IMR-90 (cell line): Measurements from ENCODE around the gene IL17A. TPM values are rescaled to one million over a fixed set of nuclear protein-coding genes. Genes with fewer than 3 reads are reported as not detected.

Experiments used
- ATAC-seq: fragments of 200-7000 bp; cut with Tn5 transposase; 2 replicates; pipeline ENCODE4 v1.9.1; 2020; ENCODE audit warnings: low read depth, mild to moderate bottlenecking, moderate library complexity
- BruUV-seq: library from RNA; stranded (reverse); fragments of 400-500 nt; replicated peaks from 2 replicates; lab custom pipeline; 2021; lab: Mats Ljungman, UMichigan
- CTCF ChIA-PET: fragments of 300-600 bp; formaldehyde crosslinking; extraction: SDS; loops from one replicate; lab custom pipeline; 2021; ENCODE audit warnings: antibody characterized with exemption; lab: Yijun Ruan, JAX
- POLR2A ChIA-PET: fragments of 300-600 bp; sonication (Branson Sonifier 250); formaldehyde crosslinking; loops from one replicate; lab custom pipeline; 2022; ENCODE audit warnings: antibody characterized with exemption; ENCODE audit not compliant: unreplicated experiment; lab: Charles Lee
- DNase-seq: peaks from one replicate; pipeline ENCODE4 v3.0.0; 2013
- H2AFZ ChIP-seq: replicated peaks from 2 replicates; pipeline ENCODE3; 2013; ENCODE audit warnings: low read length, mild to moderate bottlenecking; ENCODE audit not compliant: poor library complexity
- H2AK5ac ChIP-seq: 2 replicates; pipeline ENCODE4 v1.6.1; 2013; ENCODE audit warnings: low read depth, low read length, inconsistent platforms
- H2AK9ac ChIP-seq: replicated peaks from 2 replicates; pipeline ENCODE3; 2013; ENCODE audit warnings: mild to moderate bottlenecking, low read depth, low read length, moderate library complexity; ENCODE audit not compliant: poor library complexity
- H2BK120ac ChIP-seq: 2 replicates; pipeline ENCODE4 v1.6.1; 2013; ENCODE audit warnings: low read depth, low read length, inconsistent platforms
- H2BK15ac ChIP-seq: 3 replicates; pipeline ENCODE4 v1.6.1; 2013; ENCODE audit warnings: low read depth, low read length, inconsistent platforms
- H2BK20ac ChIP-seq: 2 replicates; pipeline ENCODE4 v1.6.1; 2013; ENCODE audit warnings: low read depth, mild to moderate bottlenecking, inconsistent platforms, low read length, moderate library complexity
- H2BK5ac ChIP-seq: 2 replicates; pipeline ENCODE4 v1.6.1; 2013; ENCODE audit warnings: mild to moderate bottlenecking, low read depth, low read length, inconsistent platforms; ENCODE audit not compliant: poor library complexity, severe bottlenecking
- H3K14ac ChIP-seq: replicated peaks from 2 replicates; pipeline ENCODE4 v1.6.1; 2013; ENCODE audit warnings: low read depth, low read length, inconsistent platforms
- H3K18ac ChIP-seq: 2 replicates; pipeline ENCODE4 v1.6.1; 2013; ENCODE audit warnings: low read depth, low read length, control low read depth
- H3K23ac ChIP-seq: 2 replicates; pipeline ENCODE4 v1.6.1; 2013; ENCODE audit warnings: low read depth, low read length, inconsistent platforms
- H3K27ac ChIP-seq: 2 replicates; pipeline ENCODE4 v1.5.1; 2013; ENCODE audit warnings: mild to moderate bottlenecking, control low read depth, low read length; ENCODE audit not compliant: insufficient read depth
- H3K27me3 ChIP-seq: 2 replicates; pipeline ENCODE4 v1.6.1; 2013; ENCODE audit warnings: low read length; ENCODE audit not compliant: control insufficient read depth, insufficient read depth
- H3K36me3 ChIP-seq: 2 replicates; pipeline ENCODE4 v1.6.1; 2013; ENCODE audit warnings: low read length, mixed read lengths; ENCODE audit not compliant: control insufficient read depth, insufficient read depth
- H3K4ac ChIP-seq: 2 replicates; pipeline ENCODE4 v1.6.1; 2013; ENCODE audit warnings: low read depth, low read length, inconsistent platforms
- H3K4me1 ChIP-seq: 2 replicates; pipeline ENCODE4 v1.6.1; 2013; ENCODE audit warnings: low read length, mixed read lengths; ENCODE audit not compliant: control insufficient read depth, insufficient read depth
- H3K4me2 ChIP-seq: 2 replicates; pipeline ENCODE4 v1.6.1; 2013; ENCODE audit warnings: low read depth, mild to moderate bottlenecking, control low read depth, low read length, moderate library complexity
- H3K4me3 ChIP-seq: 2 replicates; pipeline ENCODE4 v1.5.1; 2013; ENCODE audit warnings: low read depth, mild to moderate bottlenecking, control low read depth, low read length, moderate library complexity; ENCODE audit not compliant: insufficient read depth
- H3K56ac ChIP-seq: 2 replicates; pipeline ENCODE4 v1.6.1; 2013; ENCODE audit warnings: low read length, inconsistent platforms; ENCODE audit not compliant: insufficient read depth; ENCODE audit errors: extremely low read depth
- H3K79me1 ChIP-seq, 2 experiments: 2 replicates each; pipeline ENCODE4 v1.6.1; 2013; ENCODE audit warnings: low read length in 2 of 2, inconsistent platforms in 1 of 2, low read depth in 1 of 2
- H3K9ac ChIP-seq: 2 replicates; pipeline ENCODE4 v1.6.1; 2013; ENCODE audit warnings: low read depth, low read length, control low read depth
- H3K9me1 ChIP-seq: 2 replicates; pipeline ENCODE4 v1.6.1; 2013; ENCODE audit warnings: low read length, inconsistent platforms; ENCODE audit not compliant: insufficient read depth
- H3K9me3 ChIP-seq: 2 replicates; pipeline ENCODE4 v1.6.1; 2013; ENCODE audit warnings: low read length; ENCODE audit not compliant: control insufficient read depth, insufficient read depth
- H4K20me1 ChIP-seq: 2 replicates; pipeline ENCODE4 v1.6.1; 2013; ENCODE audit warnings: low read length, inconsistent platforms; ENCODE audit not compliant: insufficient read depth
- H4K5ac ChIP-seq: 2 replicates; pipeline ENCODE4 v1.6.1; 2013; ENCODE audit warnings: mild to moderate bottlenecking, low read depth, low read length, control low read depth
- H4K8ac ChIP-seq, 2 experiments: 2 replicates each; pipeline ENCODE4 v1.6.1; 2013; ENCODE audit warnings: low read depth in 2 of 2, low read length in 2 of 2, control low read depth in 1 of 2, inconsistent platforms in 1 of 2
- H4K91ac ChIP-seq: 2 replicates; pipeline ENCODE4 v1.6.1; 2013; ENCODE audit warnings: low read depth, low read length, inconsistent platforms; ENCODE audit not compliant: insufficient read depth
- BHLHE40 ChIP-seq: fragments of 150-350 bp; IDR thresholded peaks from 2 replicates; pipeline ENCODE4 v1.6.1; 2016; ENCODE audit warnings: mild to moderate bottlenecking, low read depth, low read length
- CHD1 ChIP-seq: IDR thresholded peaks from 2 replicates; pipeline ENCODE4 v1.6.1; 2012; ENCODE audit warnings: low read depth, low read length, improper control_type of control experiment
- CTCF ChIP-seq: conservative IDR thresholded peaks from 2 replicates; pipeline ENCODE4 v1.5.1; 2012; ENCODE audit warnings: mild to moderate bottlenecking, low read depth, low read length, improper control_type of control experiment
- MAZ ChIP-seq: IDR thresholded peaks from 2 replicates; pipeline ENCODE4 v1.6.1; 2012; ENCODE audit warnings: low read depth, mild to moderate bottlenecking, low read length, improper control_type of control experiment, moderate library complexity, borderline replicate concordance
- MXI1 ChIP-seq: IDR thresholded peaks from 2 replicates; pipeline ENCODE4 v1.6.1; 2012; ENCODE audit warnings: low read depth, mild to moderate bottlenecking, low read length, moderate library complexity, borderline replicate concordance
- NFE2L2 ChIP-seq: fragments of 150-350 bp; IDR thresholded peaks from 2 replicates; pipeline ENCODE4 v1.6.1; 2016; ENCODE audit warnings: low read depth, mild to moderate bottlenecking, low read length
- POLR2A ChIP-seq: IDR thresholded peaks from 2 replicates; pipeline ENCODE4 v1.6.1; 2012; ENCODE audit warnings: mild to moderate bottlenecking, low read depth, low read length
- RAD21 ChIP-seq: IDR thresholded peaks from 2 replicates; pipeline ENCODE4 v1.6.1; 2012; ENCODE audit warnings: low read length, improper control_type of control experiment
- RCOR1 ChIP-seq: IDR thresholded peaks from 2 replicates; pipeline ENCODE4 v1.6.1; 2012; ENCODE audit warnings: mild to moderate bottlenecking, low read length, improper control_type of control experiment; ENCODE audit not compliant: insufficient replicate concordance
- SMC3 ChIP-seq: fragments of 150-350 bp; IDR thresholded peaks from 2 replicates; pipeline ENCODE4 v1.6.1; 2016; ENCODE audit warnings: low read depth, mild to moderate bottlenecking, antibody characterized with exemption, low read length, moderate library complexity
- WGBS, 2 experiments: methylation state at CpG; one replicate each; pipeline versions ENCODE4 v1.1.5 to v1.1.7; 2013; ENCODE audit warnings: missing lambda C conversion rate in 2 of 2; ENCODE audit not compliant: insufficient read length in 1 of 2; ENCODE audit errors: extremely low coverage in 2 of 2; 5-methylcytosine and 5-hydroxymethylcytosine counted together
- dilution Hi-C: fragments of 300-500 bp; cut with HindIII; formaldehyde crosslinking; loops from one replicate; pipeline ENCODE4 v1.14.3; 2018; ENCODE audit warnings: low sequenced_read_pairs; ENCODE audit not compliant: unreplicated experiment
- in situ Hi-C: fragments of 300-500 bp; cut with MboI; formaldehyde crosslinking; loops from 3 replicates; pipeline ENCODE4 v1.14.3; 2019; ENCODE audit warnings: low sequenced_read_pairs, inconsistent platforms, mixed read lengths
- intact Hi-C: fragments of 100-400 bp; cut with micrococcal nuclease; formaldehyde crosslinking; loops from 2 replicates; pipeline ENCODE4 v1.10.0; 2022
- polyA plus RNA-seq, 3 experiments: library from polyadenylated mRNA; depleted of rRNA; stranded (reverse); fragments of >200 nt; gene quantifications; 2 replicates each; pipeline ENCODE4 v1.2.3, GENCODE V29; 2012; ENCODE audit warnings: low replicate concordance in 1 of 3
- total RNA-seq: library from RNA; depleted of rRNA; stranded (reverse); fragments of >200 nt; gene quantifications from 2 replicates; pipeline ENCODE4 v1.2.3, GENCODE V29; 2012

Gene IL17A
- total and polyA plus RNA-seq, 2 of the 4 experiments (the other 2 are of a cell fraction), result not detected

GRCh38 chr6:52146851-52147445 is 39.2 kb upstream of the IL17A start:
- no peak overlapping the region for H2BK20ac ChIP-seq
- H2BK15ac ChIP-seq, result no peak overlapping the region
- H4K5ac ChIP-seq, result no peak overlapping the region
- POLR2A ChIA-PET, result no interaction called here
- WGBS, 2 experiments, result 17% methylated on average over 1 of the region's 3 CpGs; no CpG with 5 or more reads in 1 of the 2 experiments
- peaks cover 1% of the 10 kb centered on the region; the same call in 1 of the 2 replicates for H3K27me3 ChIP-seq
- intact Hi-C loops (no loop called here), dilution Hi-C loops (no loop called here), in situ Hi-C loops (no loop called here)
- H3K4me2 ChIP-seq, result no peak overlapping the region
- CTCF ChIA-PET, result no interaction called here
- no peak for TF ChIP-seq MAZ
- no peak for TF ChIP-seq CTCF
- TF ChIP-seq SMC3, result no peak
- no peak for TF ChIP-seq MXI1
- TF ChIP-seq RCOR1, result no peak
- TF ChIP-seq BHLHE40, result no peak
- no peak for TF ChIP-seq NFE2L2
- TF ChIP-seq RAD21, result no peak
- TF ChIP-seq POLR2A, result no peak
- no peak for TF ChIP-seq CHD1
- H2BK5ac ChIP-seq, result no peak overlapping the region
- no peak overlapping the region for H3K23ac ChIP-seq
- no peaks in the 10 kb centered on the region for H3K9me1 ChIP-seq
- no peaks in the 10 kb centered on the region for H3K9me3 ChIP-seq
- no peak overlapping the region for H3K27ac ChIP-seq
- H3K56ac ChIP-seq, result no peak overlapping the region
- no peak overlapping the region for H3K4me3 ChIP-seq
- no peaks in the 10 kb centered on the region for H3K36me3 ChIP-seq
- no peak overlapping the region for H3K18ac ChIP-seq
- no peak overlapping the region for H2AK9ac ChIP-seq
- H3K9ac ChIP-seq, result no peak overlapping the region
- H4K20me1 ChIP-seq, result no peaks in the 10 kb centered on the region
- H3K14ac ChIP-seq, result no peak overlapping the region
- no peaks in the 10 kb centered on the region for H3K79me1 ChIP-seq
- no TSS peak for BruUV-seq
- H3K4ac ChIP-seq, result no peak overlapping the region
- ATAC-seq, result no peak
- no peak overlapping the region for H2BK120ac ChIP-seq
- no peak overlapping the region for H2AFZ ChIP-seq
- DNase-seq, result no peak
- H3K4me1 ChIP-seq, result no peaks in the 10 kb centered on the region
- no peak overlapping the region for H2AK5ac ChIP-seq
- H4K8ac ChIP-seq, result no peak overlapping the region
- no peak overlapping the region for H4K91ac ChIP-seq
